ENCODE data around the gene TPP2.

TPP2 gene

DNA sequence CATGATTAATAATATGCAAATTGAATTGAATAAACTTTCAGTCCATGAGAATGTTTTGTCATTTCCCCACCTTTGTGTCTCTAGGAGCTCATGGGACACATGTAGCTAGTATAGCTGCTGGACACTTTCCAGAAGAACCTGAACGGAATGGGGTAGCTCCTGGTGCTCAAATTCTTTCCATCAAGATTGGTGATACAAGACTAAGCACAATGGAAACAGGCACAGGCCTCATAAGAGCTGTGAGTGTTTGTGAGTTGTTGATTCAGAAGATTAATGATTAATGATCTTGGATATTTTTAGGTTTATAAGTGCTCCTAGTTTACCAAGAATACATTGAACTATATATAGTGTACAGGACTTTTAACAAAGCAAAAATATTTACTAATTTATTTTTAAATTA, 30.1 kb downstream of the TPP2 start:
- no peaks in the 10 kb centered on the region for H3K27me3 ChIP-seq
- H3K9me3 ChIP-seq, result no peaks in the 10 kb centered on the region
- H3K4me1 ChIP-seq (ENCODE audit: control insufficient read depth in 1 of 2, insufficient read depth in 1 of 2, low read depth in 1 of 2, low read length in 1 of 2), result no peaks in the 10 kb centered on the region
- peaks cover 69% of the 10 kb centered on the region for H3K36me3 ChIP-seq
- H3K27ac ChIP-seq, result no peak overlapping the region
- no peak overlapping the region for H3K4me3 ChIP-seq (ENCODE audit: low read depth in 1 of 2, low read length in 1 of 2)
- TF ChIP-seq CTCF (IDR thresholded peaks at IDR 0.05), result no peak

GRCh38 chr13:102628559-102628958, 31.8 kb downstream of the TPP2 start:
- H3K27ac ChIP-seq, result no peak overlapping the region
- H3K36me3 ChIP-seq, result peaks cover 73% of the 10 kb centered on the region
- no peak for TF ChIP-seq CTCF (IDR thresholded peaks at IDR 0.05)

GRCh38 chr13:102631198-102631597, 34.4 kb downstream of the TPP2 start:
- no peak overlapping the region for H3K4me3 ChIP-seq (ENCODE audit: low read depth in 1 of 2, low read length in 1 of 2)
- TF ChIP-seq CTCF (IDR thresholded peaks at IDR 0.05), result no peak
- H3K4me1 ChIP-seq (ENCODE audit: control insufficient read depth in 1 of 2, insufficient read depth in 1 of 2, low read depth in 1 of 2, low read length in 1 of 2), result no peaks in the 10 kb centered on the region
- peaks cover 86% of the 10 kb centered on the region for H3K36me3 ChIP-seq
- no peaks in the 10 kb centered on the region for H3K27me3 ChIP-seq
- H3K9me3 ChIP-seq, result no peaks in the 10 kb centered on the region
- no peak overlapping the region for H3K27ac ChIP-seq

More at GRCh38 chr13:102628559-102628958, 31.8 kb downstream of the TPP2 start:
- H3K27me3 ChIP-seq, result no peaks in the 10 kb centered on the region
- no peak overlapping the region for H3K4me3 ChIP-seq (ENCODE audit: low read depth in 1 of 2, low read length in 1 of 2)
- H3K4me1 ChIP-seq (ENCODE audit: control insufficient read depth in 1 of 2, insufficient read depth in 1 of 2, low read depth in 1 of 2, low read length in 1 of 2), result no peaks in the 10 kb centered on the region
- no peaks in the 10 kb centered on the region for H3K9me3 ChIP-seq

GRCh38 chr13:102638741-102639140, 42.0 kb downstream of the TPP2 start:
- TF ChIP-seq CTCF (IDR thresholded peaks at IDR 0.05), result no peak
- no peaks in the 10 kb centered on the region for H3K27me3 ChIP-seq
- peaks cover 95% of the 10 kb centered on the region for H3K36me3 ChIP-seq

GRCh38 chr13:102642029-102642428, 45.2 kb downstream of the TPP2 start:
- Histone ChIP-seq H3K36me3 (peaks cover 94% of the 10 kb centered on the region), H3K4me1 (ENCODE audit: control insufficient read depth in 1 of 2, insufficient read depth in 1 of 2, low read depth in 1 of 2, low read length in 1 of 2) (no peaks in the 10 kb centered on the region), H3K9me3 (no peaks in the 10 kb centered on the region), H3K4me3 (ENCODE audit: low read depth in 1 of 2, low read length in 1 of 2) (no peak overlapping the region), H3K27ac (no peak overlapping the region), H3K27me3 (no peaks in the 10 kb centered on the region)
- TF ChIP-seq CTCF (IDR thresholded peaks at IDR 0.05), result no peak

More at GRCh38 chr13:102638741-102639140, 42.0 kb downstream of the TPP2 start:
- no peak overlapping the region for H3K27ac ChIP-seq
- H3K4me3 ChIP-seq (ENCODE audit: low read depth in 1 of 2, low read length in 1 of 2), result no peak overlapping the region
- no peaks in the 10 kb centered on the region for H3K9me3 ChIP-seq
- H3K4me1 ChIP-seq (ENCODE audit: control insufficient read depth in 1 of 2, insufficient read depth in 1 of 2, low read depth in 1 of 2, low read length in 1 of 2), result no peaks in the 10 kb centered on the region

DNA sequence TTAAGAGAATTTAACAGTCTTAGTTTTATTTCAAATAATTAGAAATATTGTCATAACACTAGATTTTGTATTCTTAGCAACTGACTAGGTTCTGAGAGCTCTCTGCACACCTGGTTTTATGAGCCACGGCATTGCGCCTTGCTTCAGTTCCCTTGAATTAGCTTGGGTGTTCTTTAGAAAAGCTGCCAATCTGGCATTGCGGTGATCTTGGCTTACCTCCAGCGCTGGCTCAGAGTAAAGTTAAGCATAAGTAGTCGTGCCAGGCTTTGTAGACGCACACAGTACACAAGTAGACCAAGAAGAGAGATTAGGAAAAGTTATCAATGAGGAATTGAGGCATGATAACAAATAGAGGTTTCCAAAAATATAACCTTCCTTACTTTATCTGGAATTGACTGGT, 45.7 kb downstream of the TPP2 start:
- no peaks in the 10 kb centered on the region for H3K9me3 ChIP-seq
- H3K4me1 ChIP-seq (ENCODE audit: control insufficient read depth in 1 of 2, insufficient read depth in 1 of 2, low read depth in 1 of 2, low read length in 1 of 2), result no peaks in the 10 kb centered on the region
- no peak overlapping the region for H3K27ac ChIP-seq
- no peak overlapping the region for H3K4me3 ChIP-seq (ENCODE audit: low read depth in 1 of 2, low read length in 1 of 2)
- peaks cover 94% of the 10 kb centered on the region for H3K36me3 ChIP-seq
- no peak for TF ChIP-seq CTCF (IDR thresholded peaks at IDR 0.05)
- no peaks in the 10 kb centered on the region for H3K27me3 ChIP-seq
